ACC112 (cell line): ENCODE data around the gene WWOX.

Experiments
- H2AFZ ChIP-seq: fragments of 200-600 bp; sonication (generic); one replicate; pipeline ENCODE4 v1.6.0; 2017; ENCODE audit warnings: antibody characterized with exemption, low read length; ENCODE audit not compliant: unreplicated experiment
- H3K27ac ChIP-seq: fragments of 200-600 bp; sonication (generic); 2 replicates; pipeline ENCODE4 v1.5.1; 2014; ENCODE audit warnings: low read depth, mild to moderate bottlenecking, antibody characterized with exemption, low read length, moderate library complexity
- H3K27me3 ChIP-seq: fragments of 200-600 bp; sonication (generic); 2 replicates; pipeline ENCODE4 v1.6.1; 2014; ENCODE audit warnings: mild to moderate bottlenecking, antibody characterized with exemption, low read length, moderate library complexity, mixed read lengths; ENCODE audit not compliant: insufficient read depth
- H3K36me3 ChIP-seq: fragments of 200-600 bp; sonication (generic); 2 replicates; pipeline ENCODE4 v1.6.1; 2016; ENCODE audit warnings: mild to moderate bottlenecking, antibody characterized with exemption, low read length, moderate library complexity, mixed read lengths; ENCODE audit not compliant: insufficient read depth
- H3K4me1 ChIP-seq: fragments of 200-600 bp; sonication (generic); one replicate; pipeline ENCODE4 v1.6.1; 2016; ENCODE audit warnings: low read length, mixed read lengths; ENCODE audit not compliant: insufficient read depth, unreplicated experiment, control insufficient read depth
- H3K4me3 ChIP-seq: fragments of 200-600 bp; sonication (generic); 2 replicates; pipeline ENCODE4 v1.5.1; 2014; ENCODE audit warnings: mild to moderate bottlenecking, low read depth, low read length
- H3K79me2 ChIP-seq: fragments of 200-600 bp; sonication (generic); one replicate; pipeline ENCODE4 v1.6.0; 2016; ENCODE audit warnings: low read length; ENCODE audit not compliant: control insufficient read depth, unreplicated experiment, insufficient read depth

The WWOX gene

DNA sequence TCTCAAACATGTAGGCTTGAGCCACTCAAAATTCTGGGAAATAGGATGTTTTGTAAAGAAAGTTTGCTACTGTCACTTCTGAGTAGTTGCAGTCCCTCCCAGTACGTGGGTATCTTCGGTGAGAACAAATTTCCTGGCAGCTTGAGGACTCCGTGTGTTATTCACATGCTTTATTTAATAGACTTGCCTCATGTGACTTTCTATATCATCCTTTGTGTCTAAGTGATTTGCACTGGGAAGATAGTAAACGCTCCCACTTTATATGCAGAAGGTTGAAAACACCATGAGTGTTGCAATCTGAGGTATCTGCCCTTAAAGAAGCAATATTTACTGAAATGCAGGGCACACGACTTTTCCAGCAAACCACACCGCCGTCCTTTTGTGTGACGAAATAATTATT, 857.4 kb downstream of the WWOX start:
- no peak overlapping the region for H3K27ac ChIP-seq
- no peaks in the 10 kb centered on the region for H3K36me3 ChIP-seq
- H3K27me3 ChIP-seq, result no peaks in the 10 kb centered on the region
- H2AFZ ChIP-seq, result no peak overlapping the region
- H3K4me3 ChIP-seq, result no peak overlapping the region
- H3K79me2 ChIP-seq, result no peaks in the 10 kb centered on the region
- no peaks in the 10 kb centered on the region for H3K4me1 ChIP-seq

DNA sequence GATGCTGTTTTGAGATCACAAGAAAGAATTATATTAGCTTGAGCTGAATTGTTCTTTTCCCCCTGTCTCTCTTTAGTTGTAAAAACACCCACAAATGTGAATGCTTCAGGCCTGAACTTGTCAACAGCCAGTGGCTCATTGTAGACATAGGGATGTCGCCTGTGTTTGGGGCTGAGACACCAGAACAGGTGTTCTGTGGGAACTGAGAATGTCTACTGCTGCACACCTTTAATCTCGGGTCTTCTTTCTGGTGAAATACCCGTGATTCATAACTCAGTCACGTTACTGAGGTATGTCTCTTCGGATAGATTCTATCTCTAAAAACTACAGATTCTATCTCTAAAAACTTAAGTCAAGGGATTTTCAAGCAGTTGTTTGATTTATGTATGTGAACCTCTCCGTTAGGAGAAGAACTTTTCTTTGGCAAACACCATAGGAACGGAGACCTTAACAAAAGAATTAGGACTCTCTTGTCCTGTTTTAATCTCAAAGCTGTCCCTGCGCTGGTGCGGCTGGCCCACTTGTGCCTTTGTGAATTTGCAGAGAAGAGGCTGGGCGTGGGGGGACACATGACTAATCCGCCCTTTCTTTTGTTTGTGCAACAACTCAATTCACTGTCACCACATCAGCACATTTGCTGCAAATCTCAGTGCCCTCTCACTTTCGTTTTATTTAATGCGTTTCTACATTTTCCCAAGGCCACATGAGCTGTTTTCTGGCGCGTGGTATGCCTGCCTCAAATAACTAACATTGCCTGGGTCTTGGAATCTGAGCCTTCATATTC, 858.1 kb downstream of the WWOX start:
- no peaks in the 10 kb centered on the region for H3K79me2 ChIP-seq
- no peaks in the 10 kb centered on the region for H3K4me1 ChIP-seq
- H3K27me3 ChIP-seq, result no peaks in the 10 kb centered on the region
- no peak overlapping the region for H3K4me3 ChIP-seq
- no peaks in the 10 kb centered on the region for H3K36me3 ChIP-seq
- H2AFZ ChIP-seq, result no peak overlapping the region
- no peak overlapping the region for H3K27ac ChIP-seq

DNA sequence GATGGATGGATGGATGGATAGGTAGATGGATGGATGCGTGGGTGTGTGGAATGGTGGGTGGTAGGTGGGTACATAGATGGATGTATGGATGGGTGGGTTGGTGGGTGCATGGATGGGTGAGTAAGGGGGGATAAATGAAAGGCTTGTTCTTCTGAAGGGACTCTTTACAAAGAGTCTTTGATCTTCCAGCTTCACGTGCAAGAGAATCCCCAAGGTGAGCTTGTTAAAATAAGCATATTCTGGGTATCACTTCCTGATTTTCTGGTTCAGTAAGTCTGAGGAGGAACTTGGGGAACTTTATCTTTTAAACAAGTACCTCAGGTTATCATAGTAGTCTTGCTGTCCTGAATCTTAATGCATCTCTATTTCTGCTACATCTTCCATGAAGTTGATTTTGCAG, 862.0 kb downstream of the WWOX start:
- Histone ChIP-seq H3K79me2 (no peaks in the 10 kb centered on the region), H3K36me3 (no peaks in the 10 kb centered on the region), H3K27me3 (no peaks in the 10 kb centered on the region), H3K4me1 (no peaks in the 10 kb centered on the region), H3K4me3 (no peak overlapping the region), H3K27ac (no peak overlapping the region), H2AFZ (no peak overlapping the region)

DNA sequence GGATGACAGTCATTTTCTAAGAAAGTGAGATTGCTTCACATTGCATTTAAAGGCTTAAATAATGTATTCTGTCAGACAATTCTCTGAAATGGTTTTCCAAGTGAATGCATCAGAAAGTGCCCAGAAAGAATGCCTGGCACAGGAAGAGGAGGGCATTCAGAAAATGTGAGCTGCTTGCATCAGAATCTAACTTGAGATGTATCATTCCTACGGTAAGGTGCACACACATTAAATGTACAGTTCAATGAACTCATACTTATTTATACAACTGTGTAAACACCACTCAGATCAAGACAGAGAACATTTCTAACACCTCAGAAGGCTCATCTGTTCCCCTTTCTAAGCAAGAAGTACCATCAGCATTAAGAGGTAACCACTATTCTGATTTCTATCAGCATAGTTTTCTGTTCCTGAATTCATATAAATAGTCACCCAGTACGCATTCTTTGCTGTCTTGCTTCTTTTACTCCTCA, 863.0 kb downstream of the WWOX start:
- H3K4me1 ChIP-seq, result no peaks in the 10 kb centered on the region
- H3K27ac ChIP-seq, result no peak overlapping the region
- no peaks in the 10 kb centered on the region for H3K79me2 ChIP-seq
- no peak overlapping the region for H2AFZ ChIP-seq
- no peak overlapping the region for H3K4me3 ChIP-seq
- no peaks in the 10 kb centered on the region for H3K36me3 ChIP-seq
- no peaks in the 10 kb centered on the region for H3K27me3 ChIP-seq

DNA sequence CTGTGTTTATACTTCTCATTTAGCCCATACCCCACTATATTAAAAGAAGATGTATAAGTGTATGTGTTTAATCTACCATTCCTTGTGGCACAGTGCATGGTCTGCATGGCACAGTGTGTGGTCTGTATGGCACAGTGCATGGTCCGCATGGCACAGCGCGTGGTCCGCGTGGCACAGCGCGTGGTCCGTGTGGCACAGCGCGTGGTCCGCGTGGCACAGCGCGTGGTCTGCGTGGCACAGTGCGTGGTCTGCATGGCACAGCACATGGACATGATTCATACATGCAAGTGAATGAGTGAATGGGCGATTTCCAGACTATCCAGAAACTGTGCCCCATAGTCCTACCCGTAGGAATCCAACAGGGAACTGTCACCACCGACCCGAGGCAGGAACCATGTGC, 868.5 kb downstream of the WWOX start:
- no peaks in the 10 kb centered on the region for H3K36me3 ChIP-seq
- H3K27me3 ChIP-seq, result no peaks in the 10 kb centered on the region
- H3K27ac ChIP-seq, result no peak overlapping the region
- no peaks in the 10 kb centered on the region for H3K4me1 ChIP-seq
- no peak overlapping the region for H2AFZ ChIP-seq
- H3K4me3 ChIP-seq, result no peak overlapping the region
- H3K79me2 ChIP-seq, result no peaks in the 10 kb centered on the region

DNA sequence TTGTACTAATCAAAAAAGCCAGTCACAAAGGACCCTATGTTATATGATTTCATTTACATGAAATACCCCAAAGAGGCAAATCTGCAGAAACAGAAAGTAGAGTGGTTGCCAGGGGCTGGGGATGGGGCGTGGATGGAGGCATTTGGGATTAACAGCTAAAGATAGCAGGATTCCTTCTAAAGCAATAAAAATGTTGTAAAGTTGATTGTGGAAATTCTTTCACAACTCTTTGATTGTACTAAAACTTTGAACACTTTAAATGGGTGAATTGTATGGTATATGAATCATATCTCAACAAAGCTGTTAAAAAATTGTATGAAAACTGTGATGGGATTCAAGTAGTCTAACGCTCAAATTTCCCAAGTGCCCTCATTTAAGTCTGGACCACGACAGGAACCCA, 870.3 kb downstream of the WWOX start:
- Histone ChIP-seq H3K27me3 (no peaks in the 10 kb centered on the region), H3K27ac (no peak overlapping the region), H3K4me1 (no peaks in the 10 kb centered on the region), H3K36me3 (no peaks in the 10 kb centered on the region), H3K79me2 (no peaks in the 10 kb centered on the region), H2AFZ (no peak overlapping the region), H3K4me3 (no peak overlapping the region)

DNA sequence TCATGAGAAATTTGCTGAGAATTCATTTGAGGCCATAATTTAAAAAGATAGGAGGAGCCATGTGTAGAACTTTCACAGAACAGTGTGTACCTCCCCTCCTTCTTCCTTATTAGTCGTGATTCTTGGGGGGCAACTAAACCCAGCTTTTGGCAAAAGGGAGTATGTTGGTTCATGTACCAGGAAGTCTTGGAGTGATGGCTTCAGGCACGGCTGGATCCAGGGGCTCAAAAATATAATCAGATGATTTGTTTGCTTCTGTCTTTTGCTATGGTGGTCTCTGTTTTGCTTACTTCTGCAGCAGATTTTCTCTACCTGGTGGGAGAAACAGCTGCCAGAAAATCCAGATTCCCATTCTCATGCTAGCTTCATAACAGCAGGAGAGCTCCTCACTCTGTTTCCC, 871.2 kb downstream of the WWOX start:
- Histone ChIP-seq H2AFZ (no peak overlapping the region), H3K4me1 (no peaks in the 10 kb centered on the region), H3K4me3 (no peak overlapping the region), H3K36me3 (no peaks in the 10 kb centered on the region), H3K27me3 (no peaks in the 10 kb centered on the region), H3K27ac (no peak overlapping the region), H3K79me2 (no peaks in the 10 kb centered on the region)

DNA sequence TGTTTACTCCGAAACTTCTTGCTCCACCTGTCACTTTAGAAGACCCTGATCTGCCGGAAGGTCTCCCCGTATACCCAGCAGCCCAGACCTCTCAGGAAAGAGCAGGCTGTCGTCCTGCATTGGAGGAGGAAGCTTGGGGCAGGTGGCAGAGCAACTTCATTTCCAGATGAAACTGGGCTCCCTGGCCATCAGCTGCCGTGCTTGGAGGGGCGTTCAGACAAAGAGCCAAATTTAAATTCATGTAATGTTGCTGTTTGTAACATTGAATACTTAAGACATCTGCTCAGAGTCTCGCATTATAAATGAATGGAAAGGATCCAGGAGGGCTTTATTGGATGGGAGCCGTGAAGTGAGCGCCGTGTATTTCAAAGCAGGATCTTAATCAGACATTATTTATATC, 872.6 kb downstream of the WWOX start:
- no peak overlapping the region for H2AFZ ChIP-seq
- H3K4me3 ChIP-seq, result no peak overlapping the region

DNA sequence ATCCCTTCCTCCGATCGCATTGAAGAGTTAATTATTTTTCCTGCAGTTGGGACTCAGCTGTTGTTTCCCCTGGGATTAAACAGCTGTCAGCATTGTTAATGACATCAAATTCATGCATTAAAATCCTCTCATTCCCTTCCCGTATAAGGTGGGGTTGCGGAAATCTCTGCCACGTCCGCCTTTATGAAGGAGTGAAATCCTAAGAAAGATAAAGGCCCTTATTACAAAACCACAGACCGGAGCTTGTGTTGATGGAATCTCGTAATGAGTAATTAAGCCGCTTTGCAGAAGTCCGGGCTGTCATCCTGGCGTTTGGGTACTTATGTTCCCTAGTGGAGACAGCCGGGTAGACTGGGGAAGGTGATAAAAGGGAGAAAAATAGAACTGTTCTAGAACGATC, 873.5 kb downstream of the WWOX start:
- no peaks in the 10 kb centered on the region for H3K36me3 ChIP-seq
- no peak overlapping the region for H2AFZ ChIP-seq
- no peaks in the 10 kb centered on the region for H3K79me2 ChIP-seq
- no peak overlapping the region for H3K27ac ChIP-seq
- H3K4me1 ChIP-seq, result no peaks in the 10 kb centered on the region
- no peaks in the 10 kb centered on the region for H3K27me3 ChIP-seq
- no peak overlapping the region for H3K4me3 ChIP-seq

More for the DNA sequence above, 872.6 kb downstream of the WWOX start:
- Histone ChIP-seq H3K27me3 (no peaks in the 10 kb centered on the region), H3K36me3 (no peaks in the 10 kb centered on the region), H3K4me1 (no peaks in the 10 kb centered on the region), H3K79me2 (no peaks in the 10 kb centered on the region), H3K27ac (no peak overlapping the region)

DNA sequence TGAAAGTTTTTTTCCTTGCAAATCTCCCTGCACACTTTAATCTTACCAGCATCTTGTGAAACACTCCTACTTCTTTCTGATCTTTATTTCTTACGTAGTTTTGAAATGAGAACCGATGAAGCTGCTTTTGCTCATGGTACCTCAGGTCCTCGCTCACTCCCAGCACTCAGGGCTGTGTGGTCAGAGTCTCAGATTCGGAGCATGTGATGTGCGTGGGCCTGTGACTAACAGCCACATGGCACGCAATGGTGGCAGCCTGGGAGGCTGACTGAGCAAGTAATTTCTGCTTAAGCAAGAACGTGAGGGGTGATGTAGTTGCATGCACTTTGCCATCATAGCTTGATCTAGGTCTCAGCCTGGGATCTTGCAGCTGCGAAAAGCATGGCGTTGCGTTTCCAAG, 876.8 kb downstream of the WWOX start:
- Histone ChIP-seq H3K27ac (no peak overlapping the region), H3K36me3 (no peaks in the 10 kb centered on the region), H2AFZ (no peak overlapping the region), H3K4me1 (no peaks in the 10 kb centered on the region), H3K27me3 (no peaks in the 10 kb centered on the region), H3K4me3 (no peak overlapping the region), H3K79me2 (no peaks in the 10 kb centered on the region)

DNA sequence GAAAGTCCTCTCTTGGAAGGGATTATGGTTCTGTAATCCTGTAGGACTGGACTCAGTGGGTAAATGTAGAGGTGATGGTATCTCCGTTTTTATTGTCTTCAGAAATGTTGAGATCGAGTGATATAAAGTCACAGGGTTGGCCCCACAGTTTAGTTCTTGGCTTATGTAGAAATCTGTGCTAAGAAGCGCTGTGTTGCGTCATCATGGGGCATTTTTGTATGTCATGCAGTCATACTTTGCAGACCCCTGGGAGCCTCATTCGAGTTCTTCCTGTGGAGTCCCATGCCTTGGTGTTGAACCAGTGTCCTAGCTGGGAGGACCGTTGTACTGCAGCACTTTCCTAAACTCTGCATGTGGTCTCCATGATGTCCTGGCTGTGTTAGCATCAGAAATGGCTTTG, 881.4 kb downstream of the WWOX start:
- no peaks in the 10 kb centered on the region for H3K79me2 ChIP-seq
- H3K36me3 ChIP-seq, result no peaks in the 10 kb centered on the region
- H3K27ac ChIP-seq, result no peak overlapping the region
- no peaks in the 10 kb centered on the region for H3K4me1 ChIP-seq
- no peaks in the 10 kb centered on the region for H3K27me3 ChIP-seq
- no peak overlapping the region for H3K4me3 ChIP-seq
- no peak overlapping the region for H2AFZ ChIP-seq
